Measurements from ENCODE around the gene FAM47E. TPM values are rescaled to one million over a fixed set of nuclear protein-coding genes. Genes with fewer than 3 reads are reported as not detected.

The FAM47E gene
- total and polyA plus RNA-seq, 4 donors = 0.85 to 2.5 (median 1.7) TPM

- DNase-seq (ENCODE audit: low spot score) = no peak
- WGBS = 33% methylated on average over 1 of the region's 1 CpG
- Histone ChIP-seq H3K4me1 (ENCODE audit: control insufficient read depth in 4 of 4, insufficient read depth in 4 of 4, low read length in 3 of 4) (peaks cover 5 to 34% (median 17%) of the 10 kb centered on the region in 4 donors), H3K27ac (ENCODE audit: low read depth in 1 of 2, low read length in 2 of 2) (peak overlapping the region; percentile 92), H3K9me3 (ENCODE audit: control insufficient read depth in 4 of 4, low read length in 3 of 4) (peaks cover 0 to 4% (median 0%) of the 10 kb centered on the region in 4 donors), H3K36me3 (ENCODE audit: control insufficient read depth in 4 of 4, insufficient read depth in 3 of 4, low read depth in 1 of 4, low read length in 3 of 4) (peaks cover 0 to 10% (median 0%) of the 10 kb centered on the region in 4 donors), H3K4me3 (ENCODE audit: low read depth in 1 of 3, low read length in 3 of 3) (no peak overlapping the region), H3K27me3 (ENCODE audit: control insufficient read depth in 4 of 4, insufficient read depth in 4 of 4, low read length in 3 of 4) (no peaks in the 10 kb centered on the region), H3K9ac (ENCODE audit: low read depth in 1 of 2, low read length in 2 of 2) (peak overlapping the region in 1 of 2 donors; percentile 54)
- TF ChIP-seq ZBTB33 (IDR thresholded peaks at IDR 0.05) (peak; percentile 41), NR2F2 (IDR thresholded peaks at IDR 0.05) (no peak), REST (IDR thresholded peaks at IDR 0.05) (no peak), JUND (IDR thresholded peaks at IDR 0.05) (no peak), FOXA2 (IDR thresholded peaks at IDR 0.05) (peak; percentile 65), FOXA1 (IDR thresholded peaks at IDR 0.05) (peak; percentile 38), HNF4A (conservative IDR thresholded peaks at IDR 0.05) (peak; percentile 46 to 53), CTCF (IDR thresholded peaks at IDR 0.05; ENCODE audit: low read depth, low read length, missing input control) (no peak)
Measured at GRCh38 chr4:76312457-76312856, 60.9 kb downstream of the FAM47E start.

GRCh38 chr4:76313547-76313946 is 62.0 kb downstream of the FAM47E start:
- DNase-seq (ENCODE audit: low spot score) = no peak
- Histone ChIP-seq H3K27ac (ENCODE audit: low read depth in 1 of 2, low read length in 2 of 2) (no peak overlapping the region), H3K36me3 (ENCODE audit: control insufficient read depth in 4 of 4, insufficient read depth in 3 of 4, low read depth in 1 of 4, low read length in 3 of 4) (peaks cover 0 to 10% (median 0%) of the 10 kb centered on the region in 4 donors), H3K4me3 (ENCODE audit: low read depth in 1 of 3, low read length in 3 of 3) (no peak overlapping the region), H3K9me3 (ENCODE audit: control insufficient read depth in 4 of 4, low read length in 3 of 4) (peaks cover 0 to 4% (median 0%) of the 10 kb centered on the region in 4 donors), H3K4me1 (ENCODE audit: control insufficient read depth in 4 of 4, insufficient read depth in 4 of 4, low read length in 3 of 4) (peaks cover 5 to 33% (median 16%) of the 10 kb centered on the region in 4 donors), H3K9ac (ENCODE audit: low read depth in 1 of 2, low read length in 2 of 2) (no peak overlapping the region), H3K27me3 (ENCODE audit: control insufficient read depth in 4 of 4, insufficient read depth in 4 of 4, low read length in 3 of 4) (no peaks in the 10 kb centered on the region)
- TF ChIP-seq FOXA2 (IDR thresholded peaks at IDR 0.05) (no peak), HNF4A (conservative IDR thresholded peaks at IDR 0.05) (no peak), NR2F2 (IDR thresholded peaks at IDR 0.05) (no peak), CTCF (IDR thresholded peaks at IDR 0.05; ENCODE audit: low read depth, low read length, missing input control) (no peak), GABPA (IDR thresholded peaks at IDR 0.05 in 1 of 2, conservative IDR thresholded peaks at IDR 0.05 in 1 of 2) (no peak), EGR1 (IDR thresholded peaks at IDR 0.05; ENCODE audit: low read depth in 2 of 2) (no peak), REST (IDR thresholded peaks at IDR 0.05) (no peak)
- WGBS = 87% methylated on average over 2 of the region's 2 CpGs

Measured in liver (tissue), 9 donors.